ENCODE results near the gene AK2. TPM values are rescaled to one million over a fixed set of nuclear protein-coding genes. Genes with fewer than 3 reads are reported as not detected.
A peak's percentile ranks its signal among the peaks of the same experiment; 100 is the strongest.

AK2 gene
- total RNA-seq, 2 donors from 2014 or later = 114 to 118 TPM

DNA sequence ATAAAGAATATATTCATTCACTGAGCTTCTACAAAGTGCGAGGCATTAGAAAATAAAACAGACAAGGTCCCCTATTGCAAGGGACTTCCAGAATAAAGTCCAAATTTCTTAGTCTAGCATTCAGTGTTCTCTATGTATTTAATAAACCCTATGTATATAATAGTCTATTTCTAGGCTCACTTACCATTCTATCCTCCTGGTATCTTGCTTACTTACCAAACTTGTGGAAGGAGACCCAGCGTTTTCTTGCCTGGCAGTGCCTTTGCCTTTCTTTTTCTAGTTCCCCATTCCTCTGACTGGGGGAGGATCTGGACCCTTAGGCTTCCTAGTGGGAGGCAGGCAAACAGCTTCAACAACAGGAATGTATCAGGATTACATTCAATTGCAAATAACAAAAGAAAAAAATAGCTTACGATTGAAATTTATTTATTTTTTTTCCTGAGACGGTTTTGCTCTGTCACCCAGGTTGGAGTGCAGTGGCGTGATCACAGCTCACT lies 71.4 kb downstream of the AK2 start:
- no peak overlapping the region for H3K27ac Mint-ChIP-seq
- H3K9ac ChIP-seq (ENCODE audit: extremely low read depth, low read length, poor library complexity, severe bottlenecking) = no peak overlapping the region
- H3K27me3 ChIP-seq (ENCODE audit: control insufficient read depth, insufficient read depth, low read length, poor library complexity, severe bottlenecking) = peaks cover 22% of the 10 kb centered on the region
- H3K4me1 ChIP-seq (ENCODE audit: control insufficient read depth, insufficient read depth, low read length) = peaks cover 3% of the 10 kb centered on the region
- H3K4me3 Mint-ChIP-seq = peak overlapping the region; percentile 70
- H3K27me3 Mint-ChIP-seq (ENCODE audit: insufficient read depth) = peaks cover 43% of the 10 kb centered on the region
- DNase-seq = no peak
- no peak overlapping the region for H3K27ac ChIP-seq (ENCODE audit: low read depth, low read length)
- H3K4me1 Mint-ChIP-seq = peaks cover 19% of the 10 kb centered on the region
- no peaks in the 10 kb centered on the region for H3K9me3 ChIP-seq (ENCODE audit: control insufficient read depth, low read length)
- H3K9me3 Mint-ChIP-seq = no peaks in the 10 kb centered on the region
- peak overlapping the region; percentile 65 for H3K4me3 ChIP-seq (ENCODE audit: low read length)
- 64 to 75% methylated on average over 4 to 5 of the region's 5 CpGs for WGBS, 2 experiments (ENCODE audit: insufficient coverage in 1 of 2, insufficient read length in 1 of 2)
- H3K36me3 ChIP-seq (ENCODE audit: control insufficient read depth, insufficient read depth, low read length) = no peaks in the 10 kb centered on the region
- no peaks in the 10 kb centered on the region for H3K36me3 Mint-ChIP-seq (ENCODE audit: low read depth)
- TF ChIP-seq, protein P1, sequence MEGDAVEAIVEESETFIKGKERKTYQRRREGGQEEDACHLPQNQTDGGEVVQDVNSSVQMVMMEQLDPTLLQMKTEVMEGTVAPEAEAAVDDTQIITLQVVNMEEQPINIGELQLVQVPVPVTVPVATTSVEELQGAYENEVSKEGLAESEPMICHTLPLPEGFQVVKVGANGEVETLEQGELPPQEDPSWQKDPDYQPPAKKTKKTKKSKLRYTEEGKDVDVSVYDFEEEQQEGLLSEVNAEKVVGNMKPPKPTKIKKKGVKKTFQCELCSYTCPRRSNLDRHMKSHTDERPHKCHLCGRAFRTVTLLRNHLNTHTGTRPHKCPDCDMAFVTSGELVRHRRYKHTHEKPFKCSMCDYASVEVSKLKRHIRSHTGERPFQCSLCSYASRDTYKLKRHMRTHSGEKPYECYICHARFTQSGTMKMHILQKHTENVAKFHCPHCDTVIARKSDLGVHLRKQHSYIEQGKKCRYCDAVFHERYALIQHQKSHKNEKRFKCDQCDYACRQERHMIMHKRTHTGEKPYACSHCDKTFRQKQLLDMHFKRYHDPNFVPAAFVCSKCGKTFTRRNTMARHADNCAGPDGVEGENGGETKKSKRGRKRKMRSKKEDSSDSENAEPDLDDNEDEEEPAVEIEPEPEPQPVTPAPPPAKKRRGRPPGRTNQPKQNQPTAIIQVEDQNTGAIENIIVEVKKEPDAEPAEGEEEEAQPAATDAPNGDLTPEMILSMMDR (conservative IDR thresholded peaks at IDR 0.05) = no peak

DNA sequence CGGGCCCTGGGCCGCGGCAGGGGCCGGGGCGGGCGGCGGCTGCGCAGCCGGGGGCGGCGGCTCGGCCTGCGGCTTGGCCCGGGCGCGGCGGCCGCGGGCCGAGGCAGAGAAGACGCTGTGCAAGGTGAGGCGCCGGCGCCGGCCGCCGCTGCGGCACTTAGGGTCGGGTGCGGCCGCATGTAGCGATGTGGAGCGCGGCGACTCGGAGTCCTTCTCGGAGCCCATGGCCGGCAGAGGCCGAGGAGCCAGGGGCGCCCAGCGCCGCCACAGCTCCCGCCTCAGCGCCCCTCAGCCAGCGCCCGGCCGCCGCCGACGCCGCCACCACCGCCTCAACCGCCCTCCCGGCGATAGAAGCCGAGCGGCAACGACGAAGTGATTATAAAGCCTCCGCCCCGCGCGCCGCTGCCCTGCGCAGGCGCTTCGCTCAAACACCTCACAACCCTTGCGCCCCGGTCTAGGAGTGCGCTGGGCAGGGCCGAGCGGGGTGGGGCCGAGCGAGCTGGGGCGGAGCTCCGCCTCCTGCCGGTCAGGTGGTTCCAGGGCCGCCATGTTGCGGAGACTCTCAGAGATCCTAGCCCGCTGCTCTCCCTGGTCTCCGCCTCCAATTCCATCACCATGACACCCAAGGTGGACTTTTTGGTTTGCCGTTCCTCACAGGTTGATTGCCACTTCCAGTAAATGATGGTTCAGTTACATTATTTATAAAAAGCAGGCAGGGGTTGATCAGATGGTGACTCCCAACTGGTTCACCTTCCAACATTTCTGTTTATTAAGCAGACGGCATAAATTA lies 72.0 kb downstream of the AK2 start, which contains the start of gene RNF19B:
TSS of gene RNF19B (minus strand) at position 349 of the 790 bp plus-strand sequence. CDS start at position 225, 124 bp downstream.
- WGBS, 2 experiments (ENCODE audit: insufficient coverage in 1 of 2, insufficient read length in 1 of 2) = 1 to 3% methylated on average over 36 to 83 of the region's 83 CpGs
- TF ChIP-seq, protein P1 (conservative IDR thresholded peaks at IDR 0.05) = no peak
- peak; percentile 98 for DNase-seq
- Histone ChIP-seq H3K36me3 (ENCODE audit: control insufficient read depth, insufficient read depth, low read length) (no peaks in the 10 kb centered on the region), H3K4me1 (ENCODE audit: control insufficient read depth, insufficient read depth, low read length) (peaks cover 3% of the 10 kb centered on the region), H3K27ac (ENCODE audit: low read depth, low read length) (peak within 1 kb of the TSS; percentile 66), H3K9me3 (ENCODE audit: control insufficient read depth, low read length) (no peaks in the 10 kb centered on the region), H3K27me3 (ENCODE audit: control insufficient read depth, insufficient read depth, low read length, poor library complexity, severe bottlenecking) (peaks cover 21% of the 10 kb centered on the region), H3K4me3 (ENCODE audit: low read length) (peak within 1 kb of the TSS; percentile 86), H3K9ac (ENCODE audit: extremely low read depth, low read length, poor library complexity, severe bottlenecking) (peak within 1 kb of the TSS; percentile 25)
- no peaks in the 10 kb centered on the region for H3K9me3 Mint-ChIP-seq
- peaks cover 19% of the 10 kb centered on the region for H3K4me1 Mint-ChIP-seq
- H3K27ac Mint-ChIP-seq = peak within 1 kb of the TSS; percentile 85
- peak within 1 kb of the TSS; percentile 70 for H3K4me3 Mint-ChIP-seq
- H3K27me3 Mint-ChIP-seq (ENCODE audit: insufficient read depth) = peaks cover 37% of the 10 kb centered on the region
- no peaks in the 10 kb centered on the region for H3K36me3 Mint-ChIP-seq (ENCODE audit: low read depth)

DNA sequence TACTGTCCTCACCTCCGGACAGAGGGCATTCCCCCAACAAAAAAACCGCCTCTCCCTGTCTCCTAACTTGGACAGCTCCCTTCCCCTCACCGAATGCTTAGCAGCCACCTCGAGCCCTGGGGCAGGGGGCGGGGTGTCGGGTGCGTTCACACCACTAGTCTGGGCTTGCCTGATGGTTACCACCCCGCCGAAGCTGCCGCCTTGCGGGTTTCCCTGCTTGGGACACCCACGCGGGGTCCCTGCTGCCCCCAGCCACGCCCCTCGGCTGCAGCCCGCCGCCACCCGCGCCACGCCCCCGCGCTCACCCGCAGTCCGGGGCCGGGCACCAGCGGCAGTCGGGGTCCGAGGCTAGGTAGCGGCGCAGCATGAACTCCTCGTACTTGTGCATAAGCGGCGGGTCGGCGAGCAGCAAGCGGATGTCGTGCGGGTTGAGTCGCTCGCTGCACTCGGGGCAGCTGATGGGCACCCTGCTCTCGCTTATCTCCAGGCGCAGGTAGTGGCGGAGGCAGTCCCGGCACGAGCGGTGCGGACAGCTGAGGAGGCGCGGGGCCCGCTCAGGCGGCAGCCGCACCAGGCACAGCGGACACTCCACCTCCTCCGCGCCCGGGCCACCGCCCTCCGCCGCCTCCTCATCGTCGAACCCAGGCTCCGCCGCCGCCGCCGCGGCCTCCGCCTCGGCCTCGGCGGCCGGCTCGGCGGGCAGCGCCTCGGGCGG lies 72.8 kb downstream of the AK2 start:
- Mint-ChIP-seq H3K27ac (no peak overlapping the region), H3K36me3 (ENCODE audit: low read depth) (no peaks in the 10 kb centered on the region), H3K4me3 (peak overlapping the region; percentile 70), H3K27me3 (ENCODE audit: insufficient read depth) (peaks cover 31% of the 10 kb centered on the region), H3K4me1 (peaks cover 19% of the 10 kb centered on the region), H3K9me3 (no peaks in the 10 kb centered on the region)
- 0% methylated on average over 33 to 78 of the region's 78 CpGs for WGBS, 2 experiments (ENCODE audit: insufficient coverage in 1 of 2, insufficient read length in 1 of 2)
- peaks cover 3% of the 10 kb centered on the region for H3K4me1 ChIP-seq (ENCODE audit: control insufficient read depth, insufficient read depth, low read length)
- H3K27me3 ChIP-seq (ENCODE audit: control insufficient read depth, insufficient read depth, low read length, poor library complexity, severe bottlenecking) = peaks cover 13% of the 10 kb centered on the region
- H3K4me3 ChIP-seq (ENCODE audit: low read length) = peak overlapping the region; percentile 86
- H3K9ac ChIP-seq (ENCODE audit: extremely low read depth, low read length, poor library complexity, severe bottlenecking) = peak overlapping the region; percentile 25
- no peaks in the 10 kb centered on the region for H3K36me3 ChIP-seq (ENCODE audit: control insufficient read depth, insufficient read depth, low read length)
- H3K9me3 ChIP-seq (ENCODE audit: control insufficient read depth, low read length) = no peaks in the 10 kb centered on the region
- DNase-seq = peak; percentile 88
- H3K27ac ChIP-seq (ENCODE audit: low read depth, low read length) = no peak overlapping the region
- TF ChIP-seq, protein P1 (conservative IDR thresholded peaks at IDR 0.05) = no peak
